GM18868 (cell line): Measurements from ENCODE around the gene RADIL.

Experiments
- ATAC-seq: cut with Tn5 transposase; IDR thresholded peaks from one replicate; pipeline ENCODE4 v1.9.1; 2021; ENCODE audit warnings: mild to moderate bottlenecking, moderate library complexity; ENCODE audit not compliant: unreplicated experiment

Gene RADIL

DNA sequence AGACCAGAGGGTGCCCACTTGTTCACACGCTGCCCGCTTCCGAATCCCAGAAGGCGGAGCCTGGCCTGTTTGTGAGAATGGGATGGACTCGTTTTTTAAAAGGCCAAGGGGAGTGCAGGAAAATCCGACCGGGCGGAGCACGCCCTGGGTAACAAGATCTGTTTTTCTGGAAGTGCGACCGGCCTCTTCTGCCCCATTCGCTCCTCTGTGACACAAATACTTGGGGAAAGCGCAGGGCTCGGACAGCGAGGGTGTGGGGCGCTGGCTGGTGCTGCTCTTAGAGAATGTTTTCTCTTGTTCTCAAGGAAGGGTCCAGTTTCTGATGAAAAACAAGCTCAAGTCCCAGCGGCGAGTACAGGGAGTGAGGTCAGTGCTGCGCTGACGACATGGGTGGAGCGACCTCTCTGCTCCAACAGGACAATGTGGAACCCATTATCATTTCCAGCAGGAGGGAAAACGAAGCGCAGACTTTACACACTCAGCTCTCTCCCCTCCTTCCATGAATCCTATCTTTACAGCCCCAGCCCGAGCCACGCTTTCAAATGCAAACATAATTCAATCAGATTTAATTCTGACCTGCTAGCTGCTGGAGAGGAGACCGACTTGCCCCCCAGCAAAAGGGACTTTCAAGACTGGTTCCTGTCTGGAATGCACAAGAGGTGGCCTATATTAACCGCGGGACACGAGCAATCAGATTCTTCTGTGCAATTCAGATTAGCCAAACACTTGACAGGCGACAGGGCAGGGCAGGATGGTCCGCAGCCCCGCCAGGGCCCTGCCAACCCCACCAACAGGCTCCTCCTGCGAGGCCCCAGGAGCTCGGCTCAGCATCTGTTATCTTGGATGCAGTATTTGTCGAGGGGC lies 1.1 kb downstream of the RADIL start:
- ATAC-seq = no peak

DNA sequence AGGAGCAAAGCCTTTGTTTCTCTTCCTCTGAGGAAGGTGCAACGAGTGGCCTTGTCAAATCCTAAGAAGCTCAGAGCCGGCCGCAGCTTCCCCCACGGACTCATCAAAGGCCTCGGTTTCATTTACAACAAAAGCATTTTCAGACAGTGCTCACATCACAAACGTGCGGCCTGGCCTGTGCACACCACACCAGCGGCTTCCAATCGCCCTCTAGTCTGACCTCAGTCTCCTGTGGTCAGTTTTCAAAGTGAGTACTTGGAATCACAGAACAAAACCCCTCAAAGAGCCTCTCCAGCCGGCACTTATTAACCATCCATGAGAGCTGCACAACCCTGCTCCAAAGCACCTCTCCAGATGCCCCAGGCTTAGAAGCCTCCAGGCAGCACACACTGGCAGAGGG lies 3.3 kb downstream of the RADIL start:
- no peak for ATAC-seq

DNA sequence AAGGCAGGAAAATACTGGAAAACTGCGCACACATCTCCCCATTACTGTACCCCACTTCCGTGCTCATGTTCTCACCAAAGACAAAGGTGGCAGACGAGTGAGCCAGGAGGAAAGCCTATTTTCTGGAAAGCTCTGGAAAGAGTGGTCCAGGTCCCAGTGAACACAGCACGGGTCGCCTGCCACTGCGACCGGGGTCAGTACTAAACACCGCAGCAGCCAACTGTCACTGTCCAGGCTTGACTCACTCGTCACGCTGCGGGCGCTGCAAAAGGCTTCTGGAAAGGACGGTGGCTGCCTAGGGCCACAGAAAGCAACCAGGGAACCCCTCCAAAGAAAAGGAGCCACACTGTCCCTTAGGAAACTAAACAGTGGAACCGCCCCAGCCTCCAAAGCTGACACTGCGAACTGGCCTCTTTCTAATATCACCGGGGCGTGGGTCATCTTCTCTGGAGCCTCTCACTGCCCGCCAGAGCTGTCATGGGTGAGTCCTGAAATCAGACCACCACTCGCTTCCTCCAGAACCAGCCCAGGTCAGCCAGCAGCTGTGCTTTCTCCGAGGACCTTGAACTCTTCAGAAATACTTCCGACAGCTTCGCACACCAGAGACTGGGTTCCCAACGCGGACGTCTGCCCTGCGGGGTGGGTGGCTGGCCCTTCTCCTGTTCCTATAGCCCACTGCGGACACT lies 4.0 kb downstream of the RADIL start:
- ATAC-seq = no peak

DNA sequence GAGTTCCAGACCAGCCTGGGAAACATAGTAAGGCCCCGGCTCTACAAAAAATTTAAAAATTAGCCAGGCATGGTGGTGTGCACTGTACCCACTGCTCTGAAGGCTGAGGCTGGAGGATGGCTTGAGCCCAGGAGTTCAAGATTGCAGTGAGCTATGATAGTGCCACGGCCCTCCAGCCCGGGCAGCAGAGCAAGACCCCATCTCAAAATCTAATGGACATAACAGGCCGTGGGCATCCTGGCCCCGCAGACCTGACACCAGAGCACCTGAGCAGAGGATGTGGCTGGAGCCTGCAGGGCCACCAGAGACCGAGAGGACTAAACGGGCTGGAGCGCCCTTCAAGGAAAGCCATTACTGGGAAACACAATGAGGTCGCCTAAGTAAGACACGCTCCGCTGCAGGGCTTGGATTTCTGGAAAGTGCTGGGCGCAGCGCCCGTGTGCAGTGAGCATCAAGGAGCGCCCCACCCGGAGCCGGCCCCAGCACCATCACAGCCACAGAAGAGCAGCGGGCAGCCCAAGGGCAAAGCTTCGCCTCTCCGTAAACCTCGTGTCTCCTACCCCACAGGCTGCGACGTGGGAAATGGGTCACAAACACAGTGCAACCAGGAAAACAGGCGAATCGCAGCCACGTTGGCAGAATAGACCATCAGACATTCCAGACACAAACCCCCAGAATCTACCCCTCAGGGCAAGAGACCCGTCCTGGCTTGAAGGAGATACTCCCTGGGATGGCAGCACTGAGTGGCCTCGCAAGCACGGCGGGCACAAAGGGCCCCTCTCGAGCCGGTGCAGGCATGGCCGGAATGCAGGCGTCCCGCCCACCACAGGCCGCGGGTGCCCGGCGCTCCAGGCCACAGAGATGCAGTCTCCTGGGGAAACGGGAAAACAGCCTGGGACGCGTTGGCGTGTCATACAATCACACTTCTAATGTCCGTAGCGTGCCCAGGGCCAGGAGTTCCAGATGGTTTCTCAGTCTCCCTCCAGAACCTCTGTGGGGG lies 4.9 kb downstream of the RADIL start:
- ATAC-seq = no peak

DNA sequence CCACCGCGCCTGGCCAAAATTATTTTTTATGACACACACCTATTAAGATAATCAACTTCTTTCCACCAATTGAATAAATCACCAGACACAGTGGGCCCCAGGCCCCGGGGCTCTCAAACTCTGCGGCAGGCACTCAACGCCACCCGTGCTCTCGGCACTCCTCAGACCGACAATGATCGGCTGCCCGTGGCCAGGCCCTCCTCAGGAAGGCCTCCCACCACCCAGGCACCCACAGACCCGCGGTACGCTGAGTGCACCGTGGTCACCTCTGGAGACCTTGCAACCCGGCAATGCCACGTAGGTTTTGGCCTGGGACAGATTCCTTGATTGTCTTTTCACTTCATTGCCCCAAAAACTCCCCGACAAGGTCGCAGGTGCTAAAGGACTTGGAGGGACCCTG lies 6.9 kb downstream of the RADIL start:
- no peak for ATAC-seq

DNA sequence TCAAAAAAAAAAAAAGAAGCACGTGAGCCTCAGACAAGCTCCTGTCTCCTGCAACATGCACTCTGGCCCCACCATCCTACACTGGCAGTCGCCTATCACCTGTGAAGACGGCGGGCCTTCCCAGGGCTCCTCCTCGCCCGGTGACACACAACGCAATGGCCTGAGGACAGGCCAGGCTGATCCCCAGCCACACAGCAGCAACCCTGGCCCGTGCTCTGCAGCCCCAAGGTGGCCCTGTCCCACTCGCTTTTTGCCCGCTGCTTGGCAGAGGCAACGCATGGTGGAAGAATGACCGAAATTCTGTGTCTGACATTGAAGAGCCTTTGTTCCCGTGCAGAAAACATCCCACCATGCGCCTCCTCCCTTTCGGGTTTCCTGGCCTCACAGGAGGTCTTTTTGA lies 8.1 kb downstream of the RADIL start:
- no peak for ATAC-seq

DNA sequence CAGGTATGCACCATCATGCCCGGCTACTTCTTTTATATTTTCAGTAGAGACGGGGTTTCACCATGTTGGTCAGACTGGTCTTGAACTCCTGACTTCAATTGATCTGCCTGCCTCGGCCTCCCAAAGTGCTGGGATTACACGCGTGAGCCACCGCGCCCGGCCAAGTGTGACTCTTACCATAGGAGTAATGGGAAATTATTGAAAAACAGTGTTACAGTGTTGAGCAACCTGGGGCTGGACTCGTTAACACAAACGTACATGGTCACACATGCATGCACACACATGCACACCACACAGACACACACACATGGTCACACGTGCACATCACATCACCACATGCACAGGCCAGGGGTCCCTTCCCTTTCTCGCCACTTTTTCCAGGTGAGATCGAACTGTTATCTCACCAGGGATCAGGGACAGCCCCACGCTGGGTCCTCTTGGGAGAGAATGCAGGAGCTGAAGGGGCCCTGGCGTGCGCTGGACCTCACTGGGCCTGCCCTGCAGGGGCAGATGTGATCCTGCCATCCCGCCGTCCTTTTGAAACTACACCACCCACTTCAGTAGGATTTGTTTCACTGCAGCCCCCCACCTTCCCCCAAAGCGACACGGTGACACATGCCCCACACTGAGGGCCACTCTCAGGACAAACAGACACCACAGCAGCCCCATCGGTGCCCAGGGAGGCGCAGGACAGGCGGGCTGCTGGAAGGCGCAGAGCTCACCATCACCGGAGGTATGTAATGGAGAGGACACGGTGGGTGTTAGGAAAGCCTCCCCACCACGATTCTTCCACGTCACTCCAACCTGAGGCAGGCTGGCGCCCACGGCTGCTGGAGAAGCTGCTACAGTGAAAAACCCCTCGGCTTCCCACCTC lies 10.2 kb downstream of the RADIL start:
- no peak for ATAC-seq

DNA sequence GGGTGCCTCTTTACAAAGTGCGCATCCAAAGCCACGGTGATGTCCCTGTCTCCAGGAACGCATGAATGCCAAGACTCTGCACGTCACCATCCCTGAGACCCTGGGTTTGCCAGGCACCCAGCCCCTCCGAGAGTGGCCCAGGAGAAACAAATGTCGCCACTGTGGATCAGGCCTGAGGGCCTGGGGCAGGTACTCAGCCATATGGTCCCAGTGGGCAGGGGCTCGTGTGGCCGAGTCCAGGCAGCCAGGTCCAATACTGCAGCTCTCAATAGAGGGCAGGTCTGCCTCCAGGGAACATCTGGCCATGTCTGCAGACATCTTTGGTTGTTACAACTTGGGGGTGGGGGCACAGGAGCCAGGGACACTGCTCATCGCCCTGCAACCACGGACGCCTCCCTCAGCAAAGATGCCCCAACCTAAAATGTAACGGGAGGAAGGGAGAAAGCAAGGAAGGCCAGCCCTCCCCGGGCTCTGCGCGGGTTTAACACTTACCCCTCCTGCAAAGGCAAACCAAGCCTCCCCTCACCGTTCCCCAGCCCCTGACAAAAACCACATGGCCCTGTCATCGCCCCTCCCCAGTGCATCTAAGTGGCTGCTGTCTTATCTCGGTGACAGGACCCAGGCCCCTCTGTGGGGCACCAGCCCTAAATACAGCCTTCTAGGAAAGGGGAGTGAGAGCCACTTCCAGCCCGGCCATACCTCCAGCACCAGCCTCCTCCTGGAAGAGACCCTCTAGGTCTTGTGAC lies 11.4 kb downstream of the RADIL start:
- ATAC-seq = no peak

DNA sequence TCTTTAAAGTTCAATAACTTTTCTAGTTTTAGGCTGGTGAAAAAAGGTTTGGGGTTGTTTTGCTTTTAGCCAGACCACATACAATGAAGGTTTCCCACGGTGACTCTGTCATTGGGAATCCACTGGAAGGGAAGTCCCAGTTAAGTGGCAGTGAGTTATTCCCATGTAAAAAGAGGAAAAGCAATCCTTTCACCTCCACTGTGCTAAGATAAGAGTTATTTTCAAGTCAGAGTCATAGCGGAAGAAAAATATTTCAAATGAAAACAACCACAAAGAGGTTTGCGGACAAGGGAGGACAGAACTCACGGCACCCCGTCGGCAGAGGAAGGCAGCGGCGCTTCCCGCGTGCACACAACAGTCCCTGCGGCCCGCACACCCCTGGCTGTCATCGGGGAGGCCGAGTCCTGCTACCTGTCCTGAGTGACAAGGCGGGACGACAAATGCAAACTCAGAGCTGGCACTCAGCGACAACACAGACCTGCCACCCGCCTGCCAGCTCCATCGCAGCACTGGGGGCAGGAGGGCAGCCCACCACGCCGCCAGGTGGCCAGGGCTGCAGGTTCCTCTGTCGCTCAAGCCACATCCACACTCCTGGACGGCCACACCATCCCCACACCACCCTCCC lies 12.3 kb downstream of the RADIL start:
- ATAC-seq = no peak

DNA sequence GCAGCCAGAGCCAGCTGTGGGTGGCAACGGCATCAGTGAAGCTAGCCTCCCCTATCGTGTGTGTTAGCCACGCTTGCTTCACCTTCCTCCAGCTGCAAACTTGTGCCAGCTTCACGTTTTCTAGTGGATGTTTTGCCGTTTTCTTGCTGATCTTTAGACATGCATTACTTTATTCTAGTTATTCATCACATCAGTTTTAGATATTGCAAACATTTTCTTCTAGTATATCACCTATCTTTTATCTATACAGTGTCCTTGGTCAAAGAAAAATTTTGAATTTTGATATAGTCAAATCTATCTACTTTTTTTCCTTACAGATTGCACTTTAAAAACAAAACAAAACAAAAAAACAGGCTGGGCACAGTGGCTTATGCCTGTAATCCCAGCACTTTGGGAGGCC lies 15.0 kb downstream of the RADIL start:
- ATAC-seq = no peak

DNA sequence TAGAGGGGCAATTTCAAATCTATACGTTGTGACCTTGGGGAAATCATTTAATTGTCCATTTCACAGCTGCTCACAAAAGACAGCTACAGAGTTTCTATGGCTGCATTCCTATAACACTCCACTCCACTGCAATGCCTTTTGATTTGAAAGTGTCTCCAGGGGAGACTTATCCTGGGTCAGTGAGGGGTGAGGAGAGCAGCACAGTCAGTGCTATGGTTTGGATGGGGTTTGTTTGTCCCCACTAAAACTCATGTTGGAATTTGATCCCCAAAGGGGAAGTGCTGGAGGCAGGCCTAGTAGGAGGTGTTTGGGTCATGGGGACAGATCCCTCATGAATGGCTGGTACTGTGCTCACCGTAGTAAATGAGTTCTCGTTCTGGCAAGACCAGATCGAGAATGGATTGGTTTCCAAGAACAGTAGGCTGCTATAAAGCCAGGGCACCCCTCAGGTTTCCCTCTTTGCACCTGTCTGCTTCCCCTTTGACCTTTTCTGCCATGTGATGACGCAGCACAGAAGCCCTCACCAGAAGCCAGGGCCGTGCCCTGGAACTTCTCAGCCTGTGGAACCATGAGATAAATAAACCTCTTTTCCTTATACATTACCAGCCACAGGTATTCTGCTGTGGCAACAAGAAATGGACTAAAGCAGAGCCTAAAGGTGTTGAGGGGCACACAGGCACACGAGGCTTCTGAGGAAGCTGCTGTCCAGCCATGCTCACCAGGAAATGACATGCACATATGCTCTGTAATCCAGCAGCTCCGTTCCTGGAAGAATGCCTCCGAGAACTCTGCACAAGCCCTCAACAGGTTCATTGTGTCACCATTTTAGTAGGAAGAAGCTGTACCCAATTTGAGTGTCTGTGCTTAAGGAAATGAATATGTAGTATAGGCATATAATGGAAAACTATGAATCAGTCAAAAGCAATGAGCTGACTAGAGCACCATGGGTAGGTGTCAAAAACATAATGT lies 16.7 kb downstream of the RADIL start:
- no peak for ATAC-seq

DNA sequence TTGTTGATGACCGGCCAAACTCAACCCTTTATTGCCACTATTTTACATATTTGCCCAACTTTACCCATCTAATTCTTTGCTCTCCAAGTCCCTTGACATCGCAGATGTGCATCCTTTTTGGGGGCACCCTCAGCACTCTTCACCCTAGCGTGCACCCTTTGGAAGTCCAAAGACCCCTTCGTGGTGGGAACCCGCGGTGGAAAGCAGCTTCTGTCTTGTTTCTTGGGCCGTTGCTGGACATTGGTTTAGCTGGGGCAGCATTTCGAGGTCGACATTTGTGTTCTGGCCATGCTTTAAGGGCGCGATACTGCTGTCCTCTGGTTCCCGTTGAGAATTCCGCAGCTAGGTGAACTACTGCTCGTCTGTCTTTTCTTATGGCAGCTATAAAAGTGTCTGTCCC lies 21.4 kb downstream of the RADIL start:
- no peak for ATAC-seq

DNA sequence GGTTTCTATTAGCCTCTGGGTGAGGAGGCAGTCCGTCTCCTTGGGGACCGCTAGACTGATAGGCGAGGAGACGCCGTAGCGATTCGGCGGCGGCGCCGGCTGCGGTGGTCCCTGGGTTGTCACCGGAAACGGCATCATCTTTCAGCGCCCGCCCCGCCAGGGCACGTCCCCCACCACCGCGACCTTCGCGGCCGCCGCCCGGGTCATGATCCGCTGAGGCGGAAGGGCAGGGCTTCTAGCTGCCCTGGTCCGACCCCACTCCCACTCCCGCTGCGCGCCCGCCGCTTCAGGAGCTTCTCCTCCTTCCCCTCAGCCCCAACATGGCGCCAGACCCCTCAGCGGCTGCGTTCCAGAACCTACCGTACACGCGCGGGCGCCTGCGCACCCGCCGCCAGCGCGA lies 21.8 kb downstream of the RADIL start, which contains the start of gene PAPOLB:
TSS of gene PAPOLB (minus strand) at position 358 of the 400 bp plus-strand sequence. CDS start at position 138, 220 bp downstream.
- ATAC-seq = peak; percentile 84

DNA sequence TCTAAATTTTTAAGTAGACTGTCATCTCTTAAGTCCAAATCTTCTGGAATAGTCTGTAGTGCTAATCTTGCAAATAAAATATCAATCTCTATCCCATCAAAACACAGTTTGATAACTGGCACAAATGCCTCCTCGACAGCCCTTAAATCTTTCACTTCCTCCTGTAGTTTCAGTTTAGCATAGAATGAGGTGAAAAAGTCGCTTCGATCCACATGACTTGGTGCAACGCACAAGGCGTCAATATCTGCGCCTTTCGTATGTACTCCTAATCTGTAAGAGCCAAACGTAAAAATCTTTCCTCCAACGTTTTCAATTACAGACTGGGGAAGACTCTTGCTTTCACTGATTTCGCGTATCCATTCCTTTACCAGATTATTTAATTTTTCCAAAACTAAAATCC lies 22.3 kb downstream of the RADIL start:
- ATAC-seq = peak; percentile 91

DNA sequence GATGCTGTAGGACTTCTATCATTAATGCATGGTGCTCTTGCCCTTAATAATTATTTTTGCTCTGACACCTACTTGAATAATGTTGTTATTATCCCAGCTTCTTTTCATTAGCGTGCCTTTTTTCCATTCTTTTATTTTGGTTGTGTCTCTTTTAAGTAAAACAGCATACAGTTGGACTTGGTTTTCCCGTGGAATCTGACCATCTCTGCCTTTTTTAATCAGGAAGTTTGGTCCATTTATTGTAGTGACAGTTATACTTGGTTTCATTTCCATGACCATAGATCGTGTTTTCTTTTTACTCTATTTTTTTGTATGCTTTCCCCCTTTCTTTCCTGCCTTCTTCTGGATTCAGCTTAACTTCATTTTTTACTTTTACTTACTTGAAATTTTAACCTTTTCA lies 26.3 kb downstream of the RADIL start:
- no peak for ATAC-seq

DNA sequence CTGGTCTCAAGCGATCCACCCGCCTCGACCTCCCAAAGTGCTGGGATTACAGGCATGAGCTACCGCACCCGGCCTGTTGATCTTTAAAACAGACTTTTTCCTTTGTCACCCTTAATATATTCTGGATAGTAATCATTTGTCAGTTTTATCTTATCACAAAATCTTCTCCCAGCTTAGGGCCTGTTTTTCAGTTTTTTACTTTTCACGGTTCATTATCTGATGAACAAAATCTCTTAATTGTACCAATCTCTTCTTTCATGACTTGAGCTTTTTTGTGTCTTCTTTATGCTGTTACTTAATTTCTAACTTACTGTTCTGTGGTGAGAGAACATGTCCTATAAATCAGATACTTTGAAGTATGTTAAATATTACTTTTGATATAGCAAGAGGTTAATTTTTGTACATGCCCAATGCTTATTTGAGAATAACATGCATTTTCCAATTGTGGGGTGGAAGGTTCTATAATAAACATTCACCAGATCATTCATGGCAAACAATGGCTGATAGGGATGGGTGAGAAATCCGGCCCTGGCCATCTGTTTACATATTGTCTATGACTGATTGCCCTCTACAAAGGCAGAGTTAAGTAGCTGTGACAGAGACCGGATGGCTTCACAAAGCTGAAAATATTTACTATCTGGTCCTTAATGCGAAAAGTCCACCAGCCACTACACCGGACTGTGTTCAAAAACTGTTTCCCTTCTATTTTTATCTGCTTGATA lies 27.0 kb downstream of the RADIL start:
- no peak for ATAC-seq

DNA sequence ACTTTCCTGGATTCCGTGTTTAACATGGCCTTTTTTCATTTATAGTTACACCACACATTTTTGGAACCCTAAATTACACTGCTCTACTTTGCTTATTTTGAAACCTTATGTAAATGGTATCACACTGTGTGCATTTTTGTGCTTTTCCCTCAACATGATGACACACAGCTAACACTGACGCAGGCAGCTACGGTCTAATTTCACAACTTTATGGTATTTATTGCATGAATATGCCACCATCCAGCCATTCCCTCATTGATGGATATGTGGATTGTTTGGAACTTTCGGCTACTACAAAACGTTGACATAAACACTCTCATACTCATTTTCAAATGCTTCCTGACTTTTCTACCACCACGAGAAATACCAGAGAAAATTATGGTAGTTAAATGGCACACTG lies 28.6 kb downstream of the RADIL start:
- no peak for ATAC-seq
